OCI-LY7 (cell line): ENCODE results near the gene QSER1.

Source experiments
- EZH2phosphoT487 ChIP-seq: fragments of 200-600 bp; sonication (generic); IDR thresholded peaks from 2 replicates; pipeline ENCODE4 v1.6.1; 2018; ENCODE audit warnings: low read depth, borderline replicate concordance, mild to moderate bottlenecking, mixed run types, antibody characterized with exemption, low read length, moderate library complexity, mixed read lengths
- TF ChIP-seq, protein P1 (sequence below): fragments of 200-600 bp; sonication (generic); conservative IDR thresholded peaks from 2 replicates; pipeline ENCODE4 v1.5.1; 2014; ENCODE audit warnings: mild to moderate bottlenecking, antibody characterized with exemption, low read length, moderate library complexity, mixed read lengths

GRCh38 chr11:32843544-32843943 lies 49.1 kb upstream of the QSER1 start:
- TF ChIP-seq EZH2phosphoT487, result no peak
- TF ChIP-seq, protein P1, sequence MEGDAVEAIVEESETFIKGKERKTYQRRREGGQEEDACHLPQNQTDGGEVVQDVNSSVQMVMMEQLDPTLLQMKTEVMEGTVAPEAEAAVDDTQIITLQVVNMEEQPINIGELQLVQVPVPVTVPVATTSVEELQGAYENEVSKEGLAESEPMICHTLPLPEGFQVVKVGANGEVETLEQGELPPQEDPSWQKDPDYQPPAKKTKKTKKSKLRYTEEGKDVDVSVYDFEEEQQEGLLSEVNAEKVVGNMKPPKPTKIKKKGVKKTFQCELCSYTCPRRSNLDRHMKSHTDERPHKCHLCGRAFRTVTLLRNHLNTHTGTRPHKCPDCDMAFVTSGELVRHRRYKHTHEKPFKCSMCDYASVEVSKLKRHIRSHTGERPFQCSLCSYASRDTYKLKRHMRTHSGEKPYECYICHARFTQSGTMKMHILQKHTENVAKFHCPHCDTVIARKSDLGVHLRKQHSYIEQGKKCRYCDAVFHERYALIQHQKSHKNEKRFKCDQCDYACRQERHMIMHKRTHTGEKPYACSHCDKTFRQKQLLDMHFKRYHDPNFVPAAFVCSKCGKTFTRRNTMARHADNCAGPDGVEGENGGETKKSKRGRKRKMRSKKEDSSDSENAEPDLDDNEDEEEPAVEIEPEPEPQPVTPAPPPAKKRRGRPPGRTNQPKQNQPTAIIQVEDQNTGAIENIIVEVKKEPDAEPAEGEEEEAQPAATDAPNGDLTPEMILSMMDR, result no peak
